ENCODE measurements around the gene FYCO1. TPM values are rescaled to one million over a fixed set of nuclear protein-coding genes. Genes with fewer than 3 reads are reported as not detected.

FYCO1 gene
- total and polyA plus RNA-seq, 9 of the 15 experiments (the other 6 are each of a cell fraction or from before 2014, with no cell fraction given): 2.1 to 13.8 (median 7.4) TPM

DNA sequence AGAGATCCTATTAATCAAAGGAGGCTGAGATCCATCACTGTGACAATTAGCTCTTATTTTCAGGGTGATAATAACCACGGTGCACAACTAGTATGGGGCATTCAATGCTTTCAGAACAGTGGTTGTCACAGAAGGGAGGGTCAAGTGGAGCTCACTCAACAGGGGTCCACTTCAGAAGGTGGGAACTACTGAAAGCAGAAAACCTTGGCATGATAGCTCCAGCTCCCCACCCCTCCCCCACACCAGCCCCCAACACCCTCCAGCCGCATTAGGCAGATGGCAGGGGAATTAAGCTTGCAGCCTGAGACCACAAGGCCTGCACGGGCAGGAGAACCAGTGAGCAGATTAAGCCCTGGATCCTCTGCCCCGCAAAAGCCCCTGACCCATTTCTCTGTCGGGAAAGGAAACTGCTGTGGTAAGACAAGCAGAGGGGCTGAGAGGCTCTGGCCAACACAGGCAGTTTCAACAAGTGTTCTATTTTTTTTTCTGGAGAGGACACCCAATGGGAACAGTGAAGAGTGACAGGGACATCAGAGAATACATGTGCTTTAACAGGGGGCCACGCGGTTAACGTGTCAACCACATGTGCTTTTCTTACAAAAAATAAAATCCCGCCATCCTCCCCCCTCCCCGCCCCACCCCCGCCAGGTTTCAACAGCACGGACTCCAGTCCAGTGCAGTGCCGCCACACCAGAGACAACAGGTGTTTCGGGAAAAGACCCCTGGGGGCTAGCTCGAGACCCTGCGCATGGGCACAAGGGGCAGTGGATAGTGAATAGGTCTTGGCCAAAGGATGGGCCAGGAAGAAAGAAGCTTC, 997 bp downstream of the FYCO1 start (continued):
- TF ChIP-seq, protein P1, sequence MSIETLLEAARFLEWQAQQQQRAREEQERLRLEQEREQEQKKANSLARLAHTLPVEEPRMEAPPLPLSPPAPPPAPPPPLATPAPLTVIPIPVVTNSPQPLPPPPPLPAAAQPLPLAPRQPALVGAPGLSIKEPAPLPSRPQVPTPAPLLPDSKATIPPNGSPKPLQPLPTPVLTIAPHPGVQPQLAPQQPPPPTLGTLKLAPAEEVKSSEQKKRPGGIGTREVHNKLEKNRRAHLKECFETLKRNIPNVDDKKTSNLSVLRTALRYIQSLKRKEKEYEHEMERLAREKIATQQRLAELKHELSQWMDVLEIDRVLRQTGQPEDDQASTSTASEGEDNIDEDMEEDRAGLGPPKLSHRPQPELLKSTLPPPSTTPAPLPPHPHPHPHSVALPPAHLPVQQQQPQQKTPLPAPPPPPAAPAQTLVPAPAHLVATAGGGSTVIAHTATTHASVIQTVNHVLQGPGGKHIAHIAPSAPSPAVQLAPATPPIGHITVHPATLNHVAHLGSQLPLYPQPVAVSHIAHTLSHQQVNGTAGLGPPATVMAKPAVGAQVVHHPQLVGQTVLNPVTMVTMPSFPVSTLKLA (conservative IDR thresholded peaks at IDR 0.05): peak in 1 of 2 experiments; percentile 47; a peak in 2 of 4 replicates
- TF ChIP-seq, protein P2, sequence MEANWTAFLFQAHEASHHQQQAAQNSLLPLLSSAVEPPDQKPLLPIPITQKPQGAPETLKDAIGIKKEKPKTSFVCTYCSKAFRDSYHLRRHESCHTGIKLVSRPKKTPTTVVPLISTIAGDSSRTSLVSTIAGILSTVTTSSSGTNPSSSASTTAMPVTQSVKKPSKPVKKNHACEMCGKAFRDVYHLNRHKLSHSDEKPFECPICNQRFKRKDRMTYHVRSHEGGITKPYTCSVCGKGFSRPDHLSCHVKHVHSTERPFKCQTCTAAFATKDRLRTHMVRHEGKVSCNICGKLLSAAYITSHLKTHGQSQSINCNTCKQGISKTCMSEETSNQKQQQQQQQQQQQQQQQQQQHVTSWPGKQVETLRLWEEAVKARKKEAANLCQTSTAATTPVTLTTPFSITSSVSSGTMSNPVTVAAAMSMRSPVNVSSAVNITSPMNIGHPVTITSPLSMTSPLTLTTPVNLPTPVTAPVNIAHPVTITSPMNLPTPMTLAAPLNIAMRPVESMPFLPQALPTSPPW (CRISPR knock-in tag; IDR thresholded peaks at IDR 0.05): peak; percentile 77
- TF ChIP-seq ZBTB7A (IDR thresholded peaks at IDR 0.05; ENCODE audit: borderline replicate concordance, control insufficient read depth, low read depth, low read length) (peak; percentile 21; the same call in 1 of the 2 replicates), SIN3A (IDR thresholded peaks at IDR 0.05; ENCODE audit: borderline replicate concordance in 2 of 2, control insufficient read depth in 1 of 2, low read depth in 2 of 2, low read length in 2 of 2) (peak in 1 of 2 experiments; percentile 38; a peak in 1 of 4 replicates), HNRNPH1 (optimal IDR thresholded peaks at IDR 0.05; ENCODE audit: low read depth, low read length) (no peak)
- TF ChIP-seq, protein P3, sequence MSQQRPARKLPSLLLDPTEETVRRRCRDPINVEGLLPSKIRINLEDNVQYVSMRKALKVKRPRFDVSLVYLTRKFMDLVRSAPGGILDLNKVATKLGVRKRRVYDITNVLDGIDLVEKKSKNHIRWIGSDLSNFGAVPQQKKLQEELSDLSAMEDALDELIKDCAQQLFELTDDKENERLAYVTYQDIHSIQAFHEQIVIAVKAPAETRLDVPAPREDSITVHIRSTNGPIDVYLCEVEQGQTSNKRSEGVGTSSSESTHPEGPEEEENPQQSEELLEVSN (IDR thresholded peaks at IDR 0.05; ENCODE audit: borderline replicate concordance in 1 of 2, extremely low read depth in 1 of 2, insufficient read depth in 1 of 2, insufficient read length in 1 of 2, low read depth in 1 of 2, low read length in 1 of 2, poor library complexity in 1 of 2, severe bottlenecking in 1 of 2): peak; percentile 25 to 78
- TF ChIP-seq, protein P4, sequence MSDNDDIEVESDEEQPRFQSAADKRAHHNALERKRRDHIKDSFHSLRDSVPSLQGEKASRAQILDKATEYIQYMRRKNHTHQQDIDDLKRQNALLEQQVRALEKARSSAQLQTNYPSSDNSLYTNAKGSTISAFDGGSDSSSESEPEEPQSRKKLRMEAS (CRISPR knock-in tag; IDR thresholded peaks at IDR 0.05): 0 out of 2 replicates have a peak, but pooled peaks have one; percentile 7
- TF ChIP-seq, protein P5, sequence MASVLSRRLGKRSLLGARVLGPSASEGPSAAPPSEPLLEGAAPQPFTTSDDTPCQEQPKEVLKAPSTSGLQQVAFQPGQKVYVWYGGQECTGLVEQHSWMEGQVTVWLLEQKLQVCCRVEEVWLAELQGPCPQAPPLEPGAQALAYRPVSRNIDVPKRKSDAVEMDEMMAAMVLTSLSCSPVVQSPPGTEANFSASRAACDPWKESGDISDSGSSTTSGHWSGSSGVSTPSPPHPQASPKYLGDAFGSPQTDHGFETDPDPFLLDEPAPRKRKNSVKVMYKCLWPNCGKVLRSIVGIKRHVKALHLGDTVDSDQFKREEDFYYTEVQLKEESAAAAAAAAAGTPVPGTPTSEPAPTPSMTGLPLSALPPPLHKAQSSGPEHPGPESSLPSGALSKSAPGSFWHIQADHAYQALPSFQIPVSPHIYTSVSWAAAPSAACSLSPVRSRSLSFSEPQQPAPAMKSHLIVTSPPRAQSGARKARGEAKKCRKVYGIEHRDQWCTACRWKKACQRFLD (CRISPR knock-in tag; IDR thresholded peaks at IDR 0.05): peak; percentile 40; the same call in 1 of the 2 replicates
- TF ChIP-seq, protein P6, sequence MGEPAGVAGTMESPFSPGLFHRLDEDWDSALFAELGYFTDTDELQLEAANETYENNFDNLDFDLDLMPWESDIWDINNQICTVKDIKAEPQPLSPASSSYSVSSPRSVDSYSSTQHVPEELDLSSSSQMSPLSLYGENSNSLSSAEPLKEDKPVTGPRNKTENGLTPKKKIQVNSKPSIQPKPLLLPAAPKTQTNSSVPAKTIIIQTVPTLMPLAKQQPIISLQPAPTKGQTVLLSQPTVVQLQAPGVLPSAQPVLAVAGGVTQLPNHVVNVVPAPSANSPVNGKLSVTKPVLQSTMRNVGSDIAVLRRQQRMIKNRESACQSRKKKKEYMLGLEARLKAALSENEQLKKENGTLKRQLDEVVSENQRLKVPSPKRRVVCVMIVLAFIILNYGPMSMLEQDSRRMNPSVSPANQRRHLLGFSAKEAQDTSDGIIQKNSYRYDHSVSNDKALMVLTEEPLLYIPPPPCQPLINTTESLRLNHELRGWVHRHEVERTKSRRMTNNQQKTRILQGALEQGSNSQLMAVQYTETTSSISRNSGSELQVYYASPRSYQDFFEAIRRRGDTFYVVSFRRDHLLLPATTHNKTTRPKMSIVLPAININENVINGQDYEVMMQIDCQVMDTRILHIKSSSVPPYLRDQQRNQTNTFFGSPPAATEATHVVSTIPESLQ (CRISPR knock-in tag; IDR thresholded peaks at IDR 0.05): 0 out of 2 replicates have a peak, but pooled peaks have one; percentile 30

Data from K562 (cell line).